Measurements from ENCODE around the gene VENTX. TPM values are rescaled to one million over a fixed set of nuclear protein-coding genes. Genes with fewer than 3 reads are reported as not detected.
A peak's percentile ranks its signal among the peaks of the same experiment; 100 is the strongest.
"Not testable (repeated sequence)": the region's sequence is repeated elsewhere in the genome, so short reads cannot be mapped to it uniquely, and the experiment has no call there.

The VENTX gene
- total and polyA plus RNA-seq, 2 donors: 0.09 to 1.5 TPM

DNA sequence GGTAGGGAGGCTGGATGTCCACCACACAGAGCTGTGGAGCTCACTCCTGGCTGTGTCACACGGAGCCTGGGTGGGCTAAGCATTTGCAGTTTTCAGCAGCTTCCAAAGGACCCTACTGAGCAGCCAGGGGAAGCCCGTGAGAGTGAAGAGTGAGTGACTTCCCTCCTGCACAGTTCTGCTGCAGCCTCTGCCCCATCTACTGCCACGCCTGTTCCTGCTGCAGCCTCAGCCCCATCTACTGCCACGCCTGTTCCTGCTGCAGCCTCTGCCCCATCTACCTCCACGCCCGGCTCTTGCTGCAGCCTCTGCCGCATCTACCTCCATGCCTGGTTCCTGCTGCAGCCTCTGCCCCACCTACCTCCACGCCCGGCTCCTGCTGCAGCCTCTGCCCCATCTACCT lies 26.8 kb downstream of the VENTX start:
- H3K36me3 ChIP-seq (ENCODE audit: control insufficient read depth in 2 of 2, insufficient read depth in 2 of 2, low read length in 1 of 2): no peaks in the 10 kb centered on the region
- peak in 1 of 9 donors; percentile 36 for DNase-seq (ENCODE audit: low read depth in 6 of 9, low spot score in 9 of 9)
- no peak overlapping the region for H3K27ac ChIP-seq (ENCODE audit: low read depth in 1 of 2, low read length in 1 of 2)
- peaks cover 0 to 16% of the 10 kb centered on the region in 2 donors for H3K27me3 ChIP-seq (ENCODE audit: control insufficient read depth in 2 of 2, insufficient read depth in 1 of 2, low read length in 1 of 2)
- H3K4me1 ChIP-seq (ENCODE audit: control insufficient read depth in 2 of 2, insufficient read depth in 2 of 2, low read length in 2 of 2): peaks cover 6 to 28% of the 10 kb centered on the region in 2 donors
- 88% methylated on average over 9 of the region's 9 CpGs for WGBS
- H3K9me3 ChIP-seq (ENCODE audit: control insufficient read depth in 2 of 2, insufficient read depth in 1 of 2, low read length in 1 of 2): peaks cover 0 to 5% of the 10 kb centered on the region in 2 donors
- no peak overlapping the region for H3K4me3 ChIP-seq (ENCODE audit: low read length in 2 of 2)

GRCh38 chr10:133265052-133265451 lies 27.4 kb downstream of the VENTX start:
- Histone ChIP-seq H3K4me1 (ENCODE audit: control insufficient read depth in 2 of 2, insufficient read depth in 2 of 2, low read length in 2 of 2) (peaks cover 3 to 22% of the 10 kb centered on the region in 2 donors), H3K27me3 (ENCODE audit: control insufficient read depth in 2 of 2, insufficient read depth in 1 of 2, low read length in 1 of 2) (peaks cover 0 to 13% of the 10 kb centered on the region in 2 donors)
- WGBS: 94% methylated on average over 10 of the region's 10 CpGs
- H3K4me3 ChIP-seq (ENCODE audit: low read length in 2 of 2); DNase-seq (ENCODE audit: low read depth in 6 of 9, low spot score in 9 of 9); H3K9me3 ChIP-seq (ENCODE audit: control insufficient read depth in 2 of 2, insufficient read depth in 1 of 2, low read length in 1 of 2); H3K27ac ChIP-seq (ENCODE audit: low read depth in 1 of 2, low read length in 1 of 2); H3K36me3 ChIP-seq (ENCODE audit: control insufficient read depth in 2 of 2, insufficient read depth in 2 of 2, low read length in 1 of 2): not testable (repeated sequence)

DNA sequence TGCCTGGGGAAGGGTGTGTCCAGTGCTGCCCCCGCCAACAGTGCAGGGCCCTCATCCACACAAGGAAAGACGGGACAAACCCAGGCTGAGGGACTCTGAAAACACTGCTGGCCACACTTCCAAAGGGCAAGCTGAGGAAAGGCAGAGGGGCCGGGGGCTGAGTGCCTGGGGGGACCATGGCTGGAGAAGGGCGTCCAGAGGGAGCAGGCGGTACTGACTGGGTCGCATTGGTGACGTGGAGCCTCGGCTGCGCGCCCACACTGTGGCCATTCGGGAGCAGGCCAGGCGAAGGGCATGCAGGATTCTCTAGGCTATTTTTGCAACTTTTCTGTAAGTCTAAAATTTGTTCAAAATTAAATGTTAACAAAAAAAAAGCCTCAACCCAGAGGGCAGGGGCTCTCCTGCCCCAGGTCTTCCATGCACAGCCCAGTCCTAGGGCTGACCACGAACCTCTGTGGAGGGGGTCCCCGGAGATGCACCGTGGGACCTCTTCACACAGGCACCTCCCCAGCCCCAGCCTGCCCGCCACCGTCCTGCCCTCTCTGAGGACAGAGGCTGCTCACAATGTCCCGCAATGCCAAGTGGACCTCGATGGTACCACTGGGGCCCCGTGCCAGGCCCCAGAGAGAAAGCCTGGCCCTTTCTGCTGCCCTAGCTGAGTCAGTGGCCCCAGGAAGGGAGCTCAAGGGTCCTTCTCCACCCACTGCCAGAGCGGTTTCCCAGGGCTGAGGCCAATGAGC lies 28.6 kb downstream of the VENTX start:
- no peaks in the 10 kb centered on the region for H3K36me3 ChIP-seq (ENCODE audit: control insufficient read depth in 2 of 2, insufficient read depth in 2 of 2, low read length in 1 of 2)
- no peak for DNase-seq (ENCODE audit: low read depth in 6 of 9, low spot score in 9 of 9)
- no peak overlapping the region for H3K27ac ChIP-seq (ENCODE audit: low read depth in 1 of 2, low read length in 1 of 2)
- H3K4me3 ChIP-seq (ENCODE audit: low read length in 2 of 2): no peak overlapping the region
- no peaks in the 10 kb centered on the region for H3K9me3 ChIP-seq (ENCODE audit: control insufficient read depth in 2 of 2, insufficient read depth in 1 of 2, low read length in 1 of 2)
- H3K27me3 ChIP-seq (ENCODE audit: control insufficient read depth in 2 of 2, insufficient read depth in 1 of 2, low read length in 1 of 2): peaks cover 0 to 9% of the 10 kb centered on the region in 2 donors
- 97% methylated on average over 21 of the region's 21 CpGs for WGBS
- peaks cover 3 to 15% of the 10 kb centered on the region in 2 donors for H3K4me1 ChIP-seq (ENCODE audit: control insufficient read depth in 2 of 2, insufficient read depth in 2 of 2, low read length in 2 of 2)

DNA sequence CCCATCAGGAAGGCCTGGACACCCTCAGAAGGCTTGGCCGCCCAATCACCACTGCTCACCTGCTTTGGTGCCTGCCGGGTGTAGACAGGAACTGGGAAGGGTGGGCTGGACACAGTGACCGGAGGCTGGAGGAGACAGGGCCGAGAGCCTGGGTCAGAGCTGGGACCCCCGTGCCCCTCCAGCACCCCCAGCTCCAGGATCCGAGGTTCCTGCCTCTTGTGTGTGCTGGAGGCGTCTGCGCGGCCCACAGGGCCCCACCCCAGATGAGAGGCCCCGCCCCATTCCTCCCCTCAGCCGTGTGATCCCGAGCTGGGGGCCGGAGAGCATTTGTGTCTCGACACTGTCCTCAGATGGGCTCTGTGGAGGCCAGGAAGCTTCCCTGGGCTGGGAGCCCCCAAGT lies 29.6 kb downstream of the VENTX start:
- Histone ChIP-seq H3K9me3 (ENCODE audit: control insufficient read depth in 2 of 2, insufficient read depth in 1 of 2, low read length in 1 of 2) (no peaks in the 10 kb centered on the region), H3K4me1 (ENCODE audit: control insufficient read depth in 2 of 2, insufficient read depth in 2 of 2, low read length in 2 of 2) (peaks cover 2 to 10% of the 10 kb centered on the region in 2 donors), H3K27me3 (ENCODE audit: control insufficient read depth in 2 of 2, insufficient read depth in 1 of 2, low read length in 1 of 2) (peaks cover 0 to 7% of the 10 kb centered on the region in 2 donors), H3K4me3 (ENCODE audit: low read length in 2 of 2) (no peak overlapping the region), H3K27ac (ENCODE audit: low read depth in 1 of 2, low read length in 1 of 2) (no peak overlapping the region), H3K36me3 (ENCODE audit: control insufficient read depth in 2 of 2, insufficient read depth in 2 of 2, low read length in 1 of 2) (no peaks in the 10 kb centered on the region)
- DNase-seq (ENCODE audit: low read depth in 6 of 9, low spot score in 9 of 9): no peak
- 96% methylated on average over 14 of the region's 14 CpGs for WGBS

- peaks cover 0 to 5% of the 10 kb centered on the region in 2 donors for H3K4me1 ChIP-seq (ENCODE audit: control insufficient read depth in 2 of 2, insufficient read depth in 2 of 2, low read length in 2 of 2)
- DNase-seq (ENCODE audit: low read depth in 6 of 9, low spot score in 9 of 9): no peak
- peaks cover 0 to 2% of the 10 kb centered on the region in 2 donors for H3K27me3 ChIP-seq (ENCODE audit: control insufficient read depth in 2 of 2, insufficient read depth in 1 of 2, low read length in 1 of 2)
- H3K27ac ChIP-seq (ENCODE audit: low read depth in 1 of 2, low read length in 1 of 2): no peak overlapping the region
- H3K9me3 ChIP-seq (ENCODE audit: control insufficient read depth in 2 of 2, insufficient read depth in 1 of 2, low read length in 1 of 2): no peaks in the 10 kb centered on the region
- no peaks in the 10 kb centered on the region for H3K36me3 ChIP-seq (ENCODE audit: control insufficient read depth in 2 of 2, insufficient read depth in 2 of 2, low read length in 1 of 2)
- no peak overlapping the region for H3K4me3 ChIP-seq (ENCODE audit: low read length in 2 of 2)
- 97% methylated on average over 22 of the region's 22 CpGs for WGBS
Measured at GRCh38 chr10:133267829-133268228, 30.2 kb downstream of the VENTX start.

DNA sequence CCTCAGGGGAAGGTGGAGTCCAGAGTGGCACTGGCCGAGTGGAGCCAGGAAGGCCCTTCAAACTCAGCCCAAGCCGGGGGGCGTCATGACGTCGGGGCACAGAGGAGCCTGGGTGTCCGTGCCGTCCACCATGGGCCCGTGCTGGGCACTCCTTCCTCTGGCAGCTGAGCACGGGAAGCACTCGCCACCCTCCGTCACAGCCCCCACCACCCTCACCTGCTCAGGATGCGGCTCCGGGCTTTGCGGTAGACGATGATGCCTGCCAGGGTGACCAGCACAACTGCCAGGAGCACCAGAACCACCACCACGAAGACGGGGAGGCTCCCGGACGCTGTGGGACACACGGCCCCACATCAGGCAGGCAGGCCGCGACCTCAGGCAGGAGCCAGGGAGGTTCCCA lies 30.9 kb downstream of the VENTX start:
- no peak for DNase-seq (ENCODE audit: low read depth in 6 of 9, low spot score in 9 of 9)
- Histone ChIP-seq H3K27me3 (ENCODE audit: control insufficient read depth in 2 of 2, insufficient read depth in 1 of 2, low read length in 1 of 2) (no peaks in the 10 kb centered on the region), H3K27ac (ENCODE audit: low read depth in 1 of 2, low read length in 1 of 2) (no peak overlapping the region), H3K4me3 (ENCODE audit: low read length in 2 of 2) (no peak overlapping the region), H3K4me1 (ENCODE audit: control insufficient read depth in 2 of 2, insufficient read depth in 2 of 2, low read length in 2 of 2) (peaks cover 0 to 3% of the 10 kb centered on the region in 2 donors), H3K9me3 (ENCODE audit: control insufficient read depth in 2 of 2, insufficient read depth in 1 of 2, low read length in 1 of 2) (no peaks in the 10 kb centered on the region), H3K36me3 (ENCODE audit: control insufficient read depth in 2 of 2, insufficient read depth in 2 of 2, low read length in 1 of 2) (no peaks in the 10 kb centered on the region)
- WGBS: 96% methylated on average over 22 of the region's 22 CpGs

- Histone ChIP-seq H3K27me3 (ENCODE audit: control insufficient read depth in 2 of 2, insufficient read depth in 1 of 2, low read length in 1 of 2) (peaks cover 0 to 2% of the 10 kb centered on the region in 2 donors), H3K4me1 (ENCODE audit: control insufficient read depth in 2 of 2, insufficient read depth in 2 of 2, low read length in 2 of 2) (peaks cover 0 to under 1% of the 10 kb centered on the region in 2 donors), H3K4me3 (ENCODE audit: low read length in 2 of 2) (no peak overlapping the region), H3K9me3 (ENCODE audit: control insufficient read depth in 2 of 2, insufficient read depth in 1 of 2, low read length in 1 of 2) (no peaks in the 10 kb centered on the region), H3K27ac (ENCODE audit: low read depth in 1 of 2, low read length in 1 of 2) (no peak overlapping the region), H3K36me3 (ENCODE audit: control insufficient read depth in 2 of 2, insufficient read depth in 2 of 2, low read length in 1 of 2) (no peaks in the 10 kb centered on the region)
- 90% methylated on average over 26 of the region's 26 CpGs for WGBS
- no peak for DNase-seq (ENCODE audit: low read depth in 6 of 9, low spot score in 9 of 9)
Measured at GRCh38 chr10:133269367-133269766, 31.7 kb downstream of the VENTX start.

GRCh38 chr10:133270204-133270603 lies 32.5 kb downstream of the VENTX start:
- no peaks in the 10 kb centered on the region for H3K36me3 ChIP-seq (ENCODE audit: control insufficient read depth in 2 of 2, insufficient read depth in 2 of 2, low read length in 1 of 2)
- DNase-seq (ENCODE audit: low read depth in 6 of 9, low spot score in 9 of 9): no peak
- H3K9me3 ChIP-seq (ENCODE audit: control insufficient read depth in 2 of 2, insufficient read depth in 1 of 2, low read length in 1 of 2): no peaks in the 10 kb centered on the region
- H3K27me3 ChIP-seq (ENCODE audit: control insufficient read depth in 2 of 2, insufficient read depth in 1 of 2, low read length in 1 of 2): peaks cover under 1 to 10% of the 10 kb centered on the region in 2 donors
- H3K27ac ChIP-seq (ENCODE audit: low read depth in 1 of 2, low read length in 1 of 2): no peak overlapping the region
- peaks cover 3 to 7% of the 10 kb centered on the region in 2 donors for H3K4me1 ChIP-seq (ENCODE audit: control insufficient read depth in 2 of 2, insufficient read depth in 2 of 2, low read length in 2 of 2)
- no peak overlapping the region for H3K4me3 ChIP-seq (ENCODE audit: low read length in 2 of 2)
- WGBS: 95% methylated on average over 20 of the region's 20 CpGs

- WGBS: 98% methylated on average over 19 of the region's 19 CpGs
- Histone ChIP-seq H3K4me3 (ENCODE audit: low read length in 2 of 2) (no peak overlapping the region), H3K27me3 (ENCODE audit: control insufficient read depth in 2 of 2, insufficient read depth in 1 of 2, low read length in 1 of 2) (peaks cover 6 to 16% of the 10 kb centered on the region in 2 donors), H3K4me1 (ENCODE audit: control insufficient read depth in 2 of 2, insufficient read depth in 2 of 2, low read length in 2 of 2) (peaks cover 8 to 13% of the 10 kb centered on the region in 2 donors), H3K9me3 (ENCODE audit: control insufficient read depth in 2 of 2, insufficient read depth in 1 of 2, low read length in 1 of 2) (peaks cover 0 to 2% of the 10 kb centered on the region in 2 donors), H3K27ac (ENCODE audit: low read depth in 1 of 2, low read length in 1 of 2) (no peak overlapping the region), H3K36me3 (ENCODE audit: control insufficient read depth in 2 of 2, insufficient read depth in 2 of 2, low read length in 1 of 2) (no peaks in the 10 kb centered on the region)
- no peak for DNase-seq (ENCODE audit: low read depth in 6 of 9, low spot score in 9 of 9)
Measured at GRCh38 chr10:133270773-133271297, 33.2 kb downstream of the VENTX start.
